GM12878 (cell line): Measurements from ENCODE around the gene EDARADD.

ENCODE experiments used
- RAD21 ChIP-seq: IDR thresholded peaks from 2 replicates; pipeline ENCODE4 v1.6.1; 2011; ENCODE audit warnings: mild to moderate bottlenecking, low read depth, low read length, moderate library complexity; ENCODE audit not compliant: insufficient read depth
- SMAD5 ChIP-seq: IDR thresholded peaks from 2 replicates; pipeline ENCODE4 v1.6.1; 2016; ENCODE audit warnings: antibody characterized with exemption, low read depth
- TF ChIP-seq, protein P1 (sequence below), 3 experiments: IDR thresholded peaks in 2 of 3; conservative IDR thresholded peaks in 1 of 3; 2 replicates each; pipeline ENCODE4 v1.5.1; 2011; ENCODE audit warnings: low read depth in 3 of 3, low read length in 3 of 3, mild to moderate bottlenecking in 3 of 3, control low read depth in 2 of 3, moderate library complexity in 2 of 3, inconsistent platforms in 1 of 3, mixed read lengths in 1 of 3; ENCODE audit not compliant: control insufficient read depth in 2 of 3, insufficient read depth in 1 of 3; ENCODE audit errors: extremely low read depth in 1 of 3

DNA sequence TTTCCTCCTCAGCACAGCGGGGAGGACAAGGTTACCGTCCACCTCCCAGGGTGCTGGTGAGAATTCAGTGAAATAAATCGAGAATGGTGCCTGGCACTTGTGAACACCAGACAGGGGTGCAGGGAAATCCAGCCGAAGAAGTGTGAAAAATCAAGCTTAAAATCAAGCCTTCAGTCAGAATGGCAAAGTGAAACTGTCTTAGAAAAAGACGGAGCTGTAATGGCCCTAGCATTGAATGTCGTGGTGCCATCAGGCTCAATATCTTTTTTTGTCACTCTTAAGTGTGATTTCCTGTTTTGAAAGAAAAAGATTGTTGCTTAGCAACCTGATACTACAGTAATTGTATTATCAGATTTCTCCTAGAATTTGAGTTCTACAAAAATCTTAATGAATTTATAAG, 22.1 kb downstream of the EDARADD start:
- TF ChIP-seq, protein P1, sequence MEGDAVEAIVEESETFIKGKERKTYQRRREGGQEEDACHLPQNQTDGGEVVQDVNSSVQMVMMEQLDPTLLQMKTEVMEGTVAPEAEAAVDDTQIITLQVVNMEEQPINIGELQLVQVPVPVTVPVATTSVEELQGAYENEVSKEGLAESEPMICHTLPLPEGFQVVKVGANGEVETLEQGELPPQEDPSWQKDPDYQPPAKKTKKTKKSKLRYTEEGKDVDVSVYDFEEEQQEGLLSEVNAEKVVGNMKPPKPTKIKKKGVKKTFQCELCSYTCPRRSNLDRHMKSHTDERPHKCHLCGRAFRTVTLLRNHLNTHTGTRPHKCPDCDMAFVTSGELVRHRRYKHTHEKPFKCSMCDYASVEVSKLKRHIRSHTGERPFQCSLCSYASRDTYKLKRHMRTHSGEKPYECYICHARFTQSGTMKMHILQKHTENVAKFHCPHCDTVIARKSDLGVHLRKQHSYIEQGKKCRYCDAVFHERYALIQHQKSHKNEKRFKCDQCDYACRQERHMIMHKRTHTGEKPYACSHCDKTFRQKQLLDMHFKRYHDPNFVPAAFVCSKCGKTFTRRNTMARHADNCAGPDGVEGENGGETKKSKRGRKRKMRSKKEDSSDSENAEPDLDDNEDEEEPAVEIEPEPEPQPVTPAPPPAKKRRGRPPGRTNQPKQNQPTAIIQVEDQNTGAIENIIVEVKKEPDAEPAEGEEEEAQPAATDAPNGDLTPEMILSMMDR (IDR thresholded peaks at IDR 0.05 in 2 of 3, conservative IDR thresholded peaks at IDR 0.05 in 1 of 3; ENCODE audit: control insufficient read depth in 2 of 3, extremely low read depth in 1 of 3, insufficient read depth in 1 of 3, low read depth in 3 of 3, low read length in 3 of 3): no peak
- no peak for TF ChIP-seq SMAD5
- TF ChIP-seq RAD21: no peak
